Astrocyte of the cerebellum (primary cell): Measurements from ENCODE around the gene DLG2.
"Not testable (repeated sequence)": the region's sequence is repeated elsewhere in the genome, so short reads cannot be mapped to it uniquely, and the experiment has no call there.

Source experiments
- DNase-seq: peaks from one replicate; pipeline ENCODE4 v3.0.0-alpha.2; 2011; ENCODE audit warnings: low read depth
- H3K4me3 ChIP-seq: 2 replicates; pipeline ENCODE4 v1.5.1; 2011; ENCODE audit warnings: mild to moderate bottlenecking, low read depth, low read length, moderate library complexity
- in situ Hi-C: cut with HindIII; loops from 2 replicates; pipeline ENCODE4 v1.10.0; 2017; ENCODE audit warnings: low sequenced_read_pairs
- TF ChIP-seq, protein P1 (sequence below): IDR thresholded peaks from 2 replicates; pipeline ENCODE4 v1.5.1; 2012; ENCODE audit warnings: low read length, low read depth, moderate library complexity, mild to moderate bottlenecking; ENCODE audit errors: missing control alignments

Gene DLG2

GRCh38 chr11:83436855-83437254, 2190.3 kb downstream of the DLG2 start:
- TF ChIP-seq, protein P1, sequence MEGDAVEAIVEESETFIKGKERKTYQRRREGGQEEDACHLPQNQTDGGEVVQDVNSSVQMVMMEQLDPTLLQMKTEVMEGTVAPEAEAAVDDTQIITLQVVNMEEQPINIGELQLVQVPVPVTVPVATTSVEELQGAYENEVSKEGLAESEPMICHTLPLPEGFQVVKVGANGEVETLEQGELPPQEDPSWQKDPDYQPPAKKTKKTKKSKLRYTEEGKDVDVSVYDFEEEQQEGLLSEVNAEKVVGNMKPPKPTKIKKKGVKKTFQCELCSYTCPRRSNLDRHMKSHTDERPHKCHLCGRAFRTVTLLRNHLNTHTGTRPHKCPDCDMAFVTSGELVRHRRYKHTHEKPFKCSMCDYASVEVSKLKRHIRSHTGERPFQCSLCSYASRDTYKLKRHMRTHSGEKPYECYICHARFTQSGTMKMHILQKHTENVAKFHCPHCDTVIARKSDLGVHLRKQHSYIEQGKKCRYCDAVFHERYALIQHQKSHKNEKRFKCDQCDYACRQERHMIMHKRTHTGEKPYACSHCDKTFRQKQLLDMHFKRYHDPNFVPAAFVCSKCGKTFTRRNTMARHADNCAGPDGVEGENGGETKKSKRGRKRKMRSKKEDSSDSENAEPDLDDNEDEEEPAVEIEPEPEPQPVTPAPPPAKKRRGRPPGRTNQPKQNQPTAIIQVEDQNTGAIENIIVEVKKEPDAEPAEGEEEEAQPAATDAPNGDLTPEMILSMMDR = no peak
- in situ Hi-C loops = no loop called here
- DNase-seq = no peak
- H3K4me3 ChIP-seq = no peak overlapping the region

DNA sequence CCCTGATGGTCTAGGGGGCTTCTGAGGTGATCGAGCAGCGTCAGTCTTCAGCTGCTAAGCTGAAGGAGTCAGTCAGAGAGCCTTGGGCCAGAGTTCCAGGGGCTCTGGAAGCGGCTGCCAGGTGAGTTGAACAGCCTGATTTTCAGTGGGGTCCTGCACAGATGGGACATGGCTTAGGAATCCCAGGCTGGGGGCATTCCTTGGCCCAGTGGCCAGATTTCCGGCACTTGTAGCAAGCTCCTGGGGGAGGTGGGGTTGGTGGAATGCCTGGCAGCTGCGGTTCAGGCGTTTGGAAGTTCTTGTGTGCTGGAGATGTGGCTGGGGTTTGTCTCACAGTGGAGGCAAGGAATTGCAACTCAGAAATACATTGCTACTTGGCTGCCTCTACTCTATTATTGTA, 2192.3 kb downstream of the DLG2 start:
- H3K4me3 ChIP-seq, in situ Hi-C loops, DNase-seq: not testable (repeated sequence)

GRCh38 chr11:83427943-83428342, 2199.2 kb downstream of the DLG2 start:
- DNase-seq = no peak

DNA sequence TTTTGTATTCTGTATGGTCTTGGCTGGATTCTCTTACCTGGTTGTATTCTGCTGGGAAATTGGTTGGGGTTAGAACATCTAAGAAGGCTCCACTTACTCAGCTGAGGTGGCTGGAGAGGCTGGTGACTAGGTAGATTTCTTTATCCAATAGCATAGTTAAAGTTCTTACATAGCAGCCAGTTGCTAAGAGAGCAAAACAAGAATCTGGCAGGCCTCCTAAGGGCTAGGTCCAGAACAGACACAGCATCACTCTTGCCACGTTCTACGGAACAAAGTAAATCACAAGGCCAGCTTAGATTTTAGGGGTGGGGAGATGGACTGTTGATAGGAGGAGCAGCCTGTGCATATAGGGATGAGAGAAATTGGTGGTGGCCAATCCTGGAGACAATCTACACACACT, 2199.6 kb downstream of the DLG2 start:
- DNase-seq = no peak
- TF ChIP-seq, protein P1 = no peak
- in situ Hi-C loops = no loop called here
- no peak overlapping the region for H3K4me3 ChIP-seq

More at GRCh38 chr11:83427943-83428342, 2199.2 kb downstream of the DLG2 start:
- no peak overlapping the region for H3K4me3 ChIP-seq
- TF ChIP-seq, protein P1 = no peak
- in situ Hi-C loops = no loop called here

- no peak for DNase-seq
These were observed 2202.0 kb downstream of the DLG2 start for GRCh38 chr11:83425137-83425466.

DNA sequence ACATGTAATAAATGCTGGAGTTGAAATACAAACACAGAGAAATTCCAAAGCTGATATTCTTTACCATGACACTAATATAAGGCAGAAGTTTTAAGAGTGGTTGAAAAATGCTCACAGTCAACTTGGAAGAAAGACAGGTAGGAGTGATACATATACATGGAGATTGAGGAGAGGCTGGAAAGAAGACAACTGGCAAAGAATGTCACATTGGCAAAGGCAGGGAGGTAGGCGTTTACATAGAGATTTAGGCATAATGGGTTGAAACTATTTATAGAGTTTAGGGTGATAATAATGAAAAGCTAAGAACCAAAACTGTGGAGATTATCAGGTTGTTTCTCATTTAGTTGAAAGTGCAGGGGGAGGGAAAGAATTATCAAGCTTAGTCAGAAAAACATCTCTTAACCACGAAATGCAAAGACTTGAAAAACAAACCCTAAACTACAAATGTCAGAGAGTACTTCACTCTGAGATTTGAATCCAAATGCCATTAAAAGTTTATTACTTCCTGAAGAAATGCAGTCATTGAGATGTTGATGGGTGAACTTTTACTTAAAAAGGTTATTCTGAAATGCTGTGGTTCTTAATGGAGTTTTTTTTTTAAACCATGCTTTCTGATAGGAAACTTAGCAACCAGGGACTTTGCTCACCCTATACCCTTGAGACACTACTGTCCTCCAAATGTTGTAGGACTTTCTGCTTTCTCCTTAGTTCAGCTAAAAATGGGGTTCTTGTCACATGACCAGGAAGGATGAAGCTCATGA, 2202.6 kb downstream of the DLG2 start:
- in situ Hi-C loops = no loop called here
- H3K4me3 ChIP-seq = no peak overlapping the region
- TF ChIP-seq, protein P1 = no peak
- no peak for DNase-seq

More at GRCh38 chr11:83425137-83425466, 2202.0 kb downstream of the DLG2 start:
- H3K4me3 ChIP-seq = no peak overlapping the region
- in situ Hi-C loops = no loop called here
- TF ChIP-seq, protein P1 = no peak

GRCh38 chr11:83422641-83423040, 2204.5 kb downstream of the DLG2 start:
- H3K4me3 ChIP-seq, DNase-seq, in situ Hi-C loops: not testable (repeated sequence)
